NOMO-1 (cell line): Measurements from ENCODE around the gene EREG.
"Not testable (repeated sequence)": the region's sequence is repeated elsewhere in the genome, so short reads cannot be mapped to it uniquely, and the experiment has no call there.

Experiments used
- DNase-seq, 2 experiments: peaks; one replicate each; lab custom pipeline; 2025; ENCODE audit not compliant: unreplicated experiment in 2 of 2; lab: John Stamatoyannopoulos, UW

The EREG gene

GRCh38 chr4:74340421-74340820 is 24.5 kb upstream of the EREG start:
- not testable (repeated sequence) for DNase-seq

DNA sequence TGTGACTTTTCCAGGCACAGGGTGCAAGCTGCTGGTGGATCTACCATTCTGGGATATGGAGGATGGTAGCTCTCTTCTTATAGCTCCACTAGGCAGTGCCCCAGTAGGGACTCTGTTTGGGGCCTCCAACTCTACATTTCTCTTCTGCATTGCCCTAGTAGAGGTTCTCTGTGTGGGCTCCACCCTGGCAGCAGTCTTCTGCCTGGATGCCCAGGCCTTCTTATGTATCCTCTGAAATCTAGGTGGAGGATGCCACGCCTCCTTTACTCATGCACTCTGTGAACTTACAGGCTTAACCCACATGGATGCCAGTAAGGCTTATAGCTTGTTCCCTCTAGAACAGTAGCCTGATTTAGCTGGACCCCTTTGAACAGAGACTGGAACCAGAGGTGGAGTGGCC is 20.9 kb upstream of the EREG start:
- no peak for DNase-seq

DNA sequence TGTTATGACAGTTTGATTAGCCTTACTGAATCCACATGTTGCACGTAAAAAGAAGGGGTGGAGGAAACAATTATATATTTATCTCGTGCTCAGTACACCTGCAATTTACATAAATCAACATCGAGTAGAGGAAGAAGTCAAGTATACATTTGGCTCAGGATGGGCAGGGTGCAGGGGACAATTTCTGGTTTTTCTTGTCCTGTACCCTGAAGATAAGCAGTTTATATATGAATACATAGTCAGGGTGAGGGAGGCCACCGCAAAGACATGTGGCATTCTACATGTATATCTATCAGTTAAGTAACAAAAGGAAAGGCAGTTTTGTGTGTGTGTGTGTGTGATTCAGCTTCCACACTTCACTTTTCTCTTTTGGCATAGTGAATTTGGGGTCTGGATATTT is 11.1 kb upstream of the EREG start:
- no peak for DNase-seq

DNA sequence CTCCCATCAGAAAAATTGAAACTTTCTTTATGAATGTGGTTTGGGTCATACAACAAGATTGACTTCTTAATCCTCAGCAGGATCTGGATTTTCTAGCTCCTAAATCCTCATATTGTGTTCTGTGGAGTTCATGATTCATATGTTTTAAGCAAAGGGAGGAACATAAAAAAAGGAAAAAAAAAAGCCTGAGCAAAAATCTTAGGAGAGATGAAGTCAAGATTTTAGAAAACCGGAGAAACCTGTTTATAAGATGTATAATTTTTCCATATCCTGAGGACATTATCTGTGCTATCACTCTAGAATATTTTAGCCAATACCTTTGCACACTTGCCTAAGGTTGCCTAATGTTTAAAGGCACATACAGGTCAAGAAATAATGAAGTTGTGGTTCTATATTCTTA is 7.0 kb upstream of the EREG start:
- no peak for DNase-seq

DNA sequence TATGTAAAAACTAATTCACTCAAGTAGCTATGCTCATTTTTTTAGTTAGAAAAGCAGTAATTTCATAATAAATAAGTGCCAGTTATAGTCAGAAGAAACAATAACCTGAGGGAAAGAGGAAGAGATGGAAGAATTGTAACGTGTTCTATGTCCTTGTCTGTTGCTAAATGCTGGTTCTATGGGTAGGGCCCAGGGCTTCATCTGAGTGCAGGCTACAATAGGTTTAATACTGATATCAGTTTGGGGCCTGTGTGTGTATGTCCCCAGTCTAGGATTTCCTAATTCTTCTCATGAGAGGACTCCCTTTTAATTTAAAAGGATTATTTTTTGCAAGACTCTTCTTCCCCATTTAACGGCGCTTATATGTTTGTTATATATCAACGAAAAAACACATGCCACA is 3.3 kb upstream of the EREG start:
- no peak for DNase-seq

DNA sequence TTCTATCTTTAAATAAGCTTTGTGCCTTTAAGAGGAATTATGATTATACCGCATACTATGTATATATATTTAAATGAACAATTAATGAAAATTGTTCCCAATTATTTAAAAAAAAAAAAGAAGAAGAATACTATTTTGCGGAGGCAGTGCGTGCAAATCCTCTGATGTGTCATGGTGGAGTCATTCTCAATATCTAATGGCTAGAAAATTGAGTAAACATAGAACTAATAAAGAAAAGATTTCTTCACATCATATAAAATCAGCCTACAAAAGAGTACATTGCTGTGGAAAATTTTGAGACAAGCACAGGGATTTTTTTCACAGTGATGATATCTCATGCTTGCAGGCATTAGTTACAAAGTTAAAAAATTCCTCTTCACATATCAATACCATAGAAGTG is 2.6 kb upstream of the EREG start:
- no peak for DNase-seq

DNA sequence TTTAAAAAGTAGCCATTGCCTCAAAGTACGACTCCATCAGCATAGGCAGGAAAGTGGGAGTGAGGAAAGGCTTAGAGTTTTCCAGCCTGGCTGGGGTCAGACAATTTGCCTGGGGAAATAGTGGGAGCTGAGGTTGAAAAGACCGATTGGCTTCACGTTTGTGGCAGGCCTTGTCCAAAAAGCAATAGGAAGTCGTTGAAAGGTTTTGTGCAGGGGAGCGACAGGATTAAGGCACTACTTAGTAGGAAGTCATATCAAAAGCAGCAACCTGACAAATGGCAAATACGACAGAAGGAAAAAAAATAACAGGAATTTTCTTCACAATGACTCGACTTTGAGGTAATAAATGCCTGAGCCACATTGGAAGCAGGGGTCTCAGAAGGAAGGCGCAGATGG is 691 bp upstream of the EREG start:
- no peak for DNase-seq

DNA sequence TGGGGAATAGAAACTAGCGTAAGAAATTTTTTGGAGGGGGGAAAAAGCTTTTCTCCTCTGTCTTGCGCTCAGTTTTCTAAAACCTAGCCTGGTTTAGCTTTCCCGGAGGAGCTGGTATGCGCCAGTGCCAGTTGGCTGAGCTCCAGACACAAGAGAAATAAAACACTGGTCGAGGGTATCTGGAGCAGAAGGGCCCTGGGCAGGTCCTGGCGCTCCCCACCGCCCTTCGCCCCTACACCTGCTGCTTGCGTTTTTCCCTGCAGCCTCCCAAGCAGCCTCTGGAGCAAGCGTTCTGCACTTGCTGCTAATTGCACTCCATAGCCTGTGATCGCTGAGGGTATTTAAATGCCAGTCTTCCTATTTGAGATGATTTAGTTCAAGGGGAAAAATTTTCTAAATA is 816 bp downstream of the EREG start:
- no peak for DNase-seq

DNA sequence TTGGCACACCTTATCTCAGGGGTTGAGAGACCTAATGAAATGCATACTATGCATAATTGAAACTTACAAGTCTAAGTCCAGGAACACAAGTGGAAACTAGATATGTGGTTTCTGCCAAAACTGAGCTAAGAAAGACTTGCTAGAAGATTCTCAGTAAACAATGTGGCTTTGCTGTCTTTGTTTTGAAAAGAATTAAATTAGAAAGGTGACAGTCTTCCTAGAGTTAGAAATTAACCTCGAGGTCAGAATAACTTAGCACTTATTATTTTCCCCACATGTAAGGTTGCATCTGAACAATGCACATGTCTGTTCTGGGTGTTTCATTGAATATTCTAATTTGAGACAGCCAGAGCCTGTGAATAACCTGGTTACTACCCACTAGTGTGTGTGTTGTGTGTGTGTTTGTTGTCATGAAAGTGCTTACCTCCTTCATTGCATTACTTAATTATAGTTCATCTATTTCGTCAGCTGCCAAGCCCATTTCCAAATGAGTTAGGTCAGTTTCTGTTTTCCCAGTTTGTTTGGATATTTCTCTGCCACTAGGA is 1.5 kb downstream of the EREG start:
- DNase-seq: peak in 1 of 2 experiments; percentile 9

GRCh38 chr4:74367656-74368290 is 2.8 kb downstream of the EREG start:
- no peak for DNase-seq

DNA sequence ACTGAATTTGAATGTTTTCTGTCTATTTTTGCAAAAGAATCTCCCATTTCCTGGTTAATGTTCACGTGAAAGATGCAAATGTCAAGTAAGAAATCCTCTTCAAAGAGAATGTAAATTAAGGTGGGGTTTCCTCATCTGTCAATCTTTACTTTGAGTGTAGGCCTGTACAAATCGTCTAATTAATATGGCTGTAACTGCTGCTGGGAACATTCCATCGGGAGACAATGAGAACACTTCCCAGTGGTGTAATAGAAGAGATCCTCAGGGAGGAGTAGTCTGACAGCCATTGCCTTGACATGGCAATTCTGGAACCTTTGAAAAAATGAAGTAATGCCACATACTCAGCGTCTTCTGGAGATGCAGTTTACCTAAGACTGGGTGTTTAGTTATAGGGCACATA is 3.7 kb downstream of the EREG start:
- DNase-seq: no peak

- DNase-seq: no peak
Measured at GRCh38 chr4:74369855-74370254, 4.9 kb downstream of the EREG start.

- DNase-seq: peak; percentile 9 to 44
Measured at GRCh38 chr4:74370912-74371311, 6.0 kb downstream of the EREG start.

DNA sequence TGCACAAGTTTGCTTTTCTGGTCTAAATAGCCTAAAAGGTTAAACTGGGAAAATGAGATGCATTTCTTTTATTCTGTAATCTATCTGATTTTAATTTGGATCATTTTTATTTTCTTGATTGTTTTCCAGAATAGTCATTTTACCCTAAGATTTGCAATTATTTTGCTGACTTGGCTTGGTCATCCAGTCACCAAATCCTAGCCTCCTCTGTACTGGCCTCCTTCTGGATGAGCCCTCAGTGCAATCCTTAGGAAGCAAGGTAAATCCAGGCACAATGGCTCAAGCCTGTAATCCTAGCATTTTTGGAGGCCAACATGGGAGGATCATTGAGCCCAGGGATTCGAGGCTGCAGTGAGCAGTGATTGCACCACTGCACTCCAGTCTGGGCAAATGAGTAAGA is 9.2 kb downstream of the EREG start:
- DNase-seq: no peak

- peak; percentile 26 to 65 for DNase-seq
Measured at GRCh38 chr4:74374561-74375327, 9.8 kb downstream of the EREG start.

GRCh38 chr4:74375824-74376426 is 11.0 kb downstream of the EREG start:
- no peak for DNase-seq

DNA sequence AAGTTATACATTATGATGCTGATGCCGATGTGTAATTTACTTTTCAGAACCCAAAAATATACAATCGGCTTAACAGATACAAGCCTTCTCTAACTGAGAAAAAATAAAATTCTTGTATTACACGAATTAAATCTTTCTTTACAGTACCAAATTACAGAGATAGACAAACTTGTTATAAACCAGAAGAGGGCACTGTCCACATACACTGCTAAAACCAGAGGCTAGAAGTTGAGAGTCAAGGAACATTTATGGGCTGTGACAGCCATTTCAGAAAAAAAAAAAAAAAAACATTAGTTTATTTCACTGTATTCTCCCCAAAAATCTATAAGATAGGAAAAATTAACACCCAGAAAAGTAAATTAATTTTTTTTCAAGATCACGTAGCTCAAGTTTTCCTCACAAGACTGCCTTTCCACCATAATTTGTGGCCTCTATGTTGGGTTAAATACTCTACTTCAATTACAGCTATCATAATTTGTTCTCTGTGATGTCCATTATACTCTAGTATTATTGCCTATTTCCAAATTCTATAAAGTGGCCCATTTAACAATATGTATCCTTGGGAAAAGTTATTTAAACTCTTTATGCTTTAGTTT is 12.0 kb downstream of the EREG start:
- peak in 1 of 2 experiments; percentile 59 for DNase-seq

GRCh38 chr4:74377714-74378113 is 12.8 kb downstream of the EREG start:
- no peak for DNase-seq

DNA sequence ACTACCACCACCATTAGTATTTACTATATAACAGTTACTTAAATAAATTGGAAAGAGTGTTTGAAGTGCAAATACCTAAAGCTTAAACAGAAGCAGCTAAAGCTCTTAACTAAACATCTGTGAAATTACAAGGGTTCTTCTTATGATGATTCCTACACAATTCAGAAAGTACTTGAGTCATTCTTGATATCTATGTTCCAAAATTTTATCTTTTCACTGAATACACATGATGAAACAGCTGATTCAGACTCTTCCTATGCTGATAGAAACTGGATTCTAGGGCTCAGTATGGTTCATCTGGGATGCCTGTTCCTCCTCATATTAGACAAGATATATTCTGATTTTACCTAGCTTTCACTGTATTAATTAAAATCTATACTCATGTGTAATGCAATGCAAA is 13.6 kb downstream of the EREG start:
- DNase-seq: no peak

DNA sequence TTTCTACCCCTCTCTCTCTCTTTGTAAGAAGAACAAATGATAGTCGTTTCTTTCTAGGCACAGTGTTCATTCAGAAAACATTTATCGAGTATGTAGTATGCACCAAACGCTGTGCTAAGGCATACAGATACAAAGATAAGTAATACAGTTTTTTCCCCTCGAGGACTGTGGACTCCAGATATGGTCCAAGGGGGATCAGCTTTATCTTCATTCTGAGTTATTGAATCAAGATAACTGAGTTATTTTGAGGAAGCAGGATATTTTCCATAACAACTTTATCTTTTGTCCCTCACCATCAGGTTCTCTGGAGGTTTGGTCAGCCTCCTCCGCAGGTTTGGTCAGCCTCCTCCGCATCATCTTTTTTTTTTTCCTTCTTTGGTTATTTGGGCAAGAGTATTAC is 15.0 kb downstream of the EREG start:
- DNase-seq: no peak

GRCh38 chr4:74385386-74385785 is 20.4 kb downstream of the EREG start:
- DNase-seq: peak in 1 of 2 experiments; percentile 33
